Stimulated activated CD4-positive, alpha-beta T cell treated with anti-CD3 and anti-CD28 coated beads, Interleukin-15, amount 100 ng/mL, for 1 hour (primary cell): ENCODE results near the gene HS3ST2.

ENCODE experiments used
- DNase-seq, 2 donors: peaks; one replicate each; pipeline ENCODE4 v3.0.0-alpha.2; 2020; ENCODE audit warnings: low read depth in 1 of 2, low spot score in 1 of 2

HS3ST2 gene

GRCh38 chr16:22813948-22814710 is at the start of gene HS3ST2:
TSS of gene HS3ST2 (plus strand) at chr16:22814162. CDS start at chr16:22814611, 449 bp downstream.
- no peak for DNase-seq

GRCh38 chr16:22764662-22765327 is 49.2 kb upstream of the HS3ST2 start:
- no peak for DNase-seq

DNA sequence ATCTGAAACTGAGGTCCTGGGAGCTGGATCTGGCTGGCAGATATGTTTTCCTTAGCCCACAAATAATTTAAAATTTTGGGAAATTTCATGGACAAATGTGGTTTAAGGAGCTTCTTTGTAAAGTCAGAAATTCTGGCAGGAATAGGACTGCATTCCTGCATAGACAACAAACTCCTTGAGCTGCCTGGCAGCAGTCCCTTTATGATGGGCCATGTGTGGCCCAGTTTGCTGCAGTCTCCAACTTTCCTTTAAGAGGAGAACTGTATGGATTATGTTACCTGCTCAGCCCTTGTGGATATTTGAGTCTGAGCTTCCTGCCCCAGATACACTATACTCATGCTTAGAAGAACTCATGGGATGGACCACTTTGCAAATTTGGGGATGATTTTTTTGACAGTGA is 48.5 kb upstream of the HS3ST2 start:
- no peak for DNase-seq

GRCh38 chr16:22770866-22771265 is 43.1 kb upstream of the HS3ST2 start:
- DNase-seq = no peak

DNA sequence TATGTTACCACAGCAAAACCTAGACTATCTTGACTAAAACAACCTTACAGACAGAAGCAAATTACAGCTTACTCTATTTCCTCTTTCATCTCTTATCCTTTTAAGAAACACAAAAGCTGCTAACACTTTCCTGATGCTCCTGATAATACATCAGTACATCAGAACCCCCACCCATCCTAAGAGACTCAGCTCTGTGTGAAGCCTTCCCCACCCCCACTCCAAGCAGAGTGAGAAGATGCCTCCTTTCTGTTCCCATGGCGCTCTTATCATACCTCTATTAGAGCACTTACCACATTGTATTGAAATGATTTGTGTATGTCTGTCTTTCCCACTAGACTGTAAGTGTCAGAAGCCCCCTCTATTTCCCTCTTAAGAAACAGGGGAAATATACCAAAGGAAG is 42.4 kb upstream of the HS3ST2 start:
- no peak for DNase-seq

DNA sequence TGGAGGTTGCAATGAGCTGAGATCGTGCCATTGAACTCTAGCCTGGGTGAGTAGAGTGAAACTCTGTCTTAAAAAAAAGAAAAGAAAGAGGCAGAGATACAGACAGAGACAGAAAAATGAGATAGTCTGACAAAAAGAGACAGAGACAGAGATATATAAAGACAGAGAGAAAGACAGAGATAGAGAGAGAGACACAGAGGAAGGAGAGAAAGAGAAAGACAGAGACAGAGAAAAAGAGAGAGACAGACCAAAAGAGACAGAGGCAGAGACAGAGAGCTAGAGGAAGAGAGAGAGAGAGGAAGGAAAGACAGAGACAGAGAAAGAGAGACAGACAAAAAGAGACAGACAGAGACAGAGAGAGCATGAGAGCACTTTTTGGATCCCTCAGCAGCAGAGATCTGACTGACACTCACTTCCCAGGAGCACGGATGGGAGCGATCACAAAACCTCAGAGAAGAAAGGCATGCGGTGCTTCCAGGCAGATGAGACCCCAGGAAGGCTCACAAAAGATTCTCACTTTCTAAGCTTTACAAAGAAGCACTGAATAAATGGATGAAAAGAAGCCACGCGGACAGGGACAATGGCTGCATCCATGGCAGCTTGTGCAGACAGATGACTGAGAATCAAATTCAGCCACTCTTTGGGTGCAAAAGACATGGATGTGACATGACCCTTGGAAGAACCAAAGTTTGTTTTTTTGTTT is 38.6 kb upstream of the HS3ST2 start:
- DNase-seq = no peak

GRCh38 chr16:22781480-22781879 is 32.5 kb upstream of the HS3ST2 start:
- no peak for DNase-seq

- DNase-seq = no peak
These were observed 31.6 kb upstream of the HS3ST2 start for GRCh38 chr16:22782314-22782713.

DNA sequence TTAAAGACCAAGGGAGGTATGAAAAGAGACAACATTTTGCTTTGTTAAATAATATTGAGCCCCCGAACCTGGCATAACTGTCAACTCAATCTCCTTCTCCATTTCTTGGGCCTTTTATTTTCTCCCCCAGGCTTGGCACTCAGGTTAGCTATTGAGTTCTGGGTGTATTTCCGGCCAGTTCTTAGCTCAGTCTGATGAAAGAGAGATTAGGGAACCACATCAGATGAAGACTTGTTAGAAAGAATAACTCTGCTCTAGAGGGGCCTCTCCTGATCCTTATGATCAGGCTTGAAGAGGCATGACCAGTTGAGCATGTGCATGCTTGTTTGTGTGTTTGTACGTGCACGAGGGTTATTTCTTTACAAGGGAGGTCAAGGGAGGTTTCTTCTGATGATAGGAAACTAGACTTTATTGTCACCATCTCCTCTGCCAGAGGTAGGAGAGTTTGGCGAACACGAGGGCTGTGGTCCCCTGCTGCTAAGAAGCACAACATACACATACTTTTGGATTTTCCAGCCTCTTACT is 29.2 kb upstream of the HS3ST2 start:
- no peak for DNase-seq

DNA sequence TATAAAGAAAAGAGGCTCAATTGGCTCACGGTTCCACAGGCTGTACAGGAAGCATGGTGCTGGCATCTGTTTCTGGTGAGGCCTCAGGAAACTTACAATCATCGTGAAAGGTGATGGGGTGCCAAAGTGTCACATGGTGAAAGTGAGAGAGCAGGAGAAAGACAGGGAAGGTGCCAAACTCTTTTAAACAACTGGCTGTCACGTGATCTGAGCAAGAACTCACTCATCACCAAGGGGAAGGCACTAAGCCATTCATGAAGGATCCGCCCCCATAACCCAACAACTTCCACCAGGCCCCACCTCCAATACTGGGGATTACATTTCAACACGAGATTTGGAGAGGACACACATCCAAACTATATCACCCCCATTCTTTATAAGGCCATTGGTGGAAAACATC is 28.4 kb upstream of the HS3ST2 start:
- no peak for DNase-seq

DNA sequence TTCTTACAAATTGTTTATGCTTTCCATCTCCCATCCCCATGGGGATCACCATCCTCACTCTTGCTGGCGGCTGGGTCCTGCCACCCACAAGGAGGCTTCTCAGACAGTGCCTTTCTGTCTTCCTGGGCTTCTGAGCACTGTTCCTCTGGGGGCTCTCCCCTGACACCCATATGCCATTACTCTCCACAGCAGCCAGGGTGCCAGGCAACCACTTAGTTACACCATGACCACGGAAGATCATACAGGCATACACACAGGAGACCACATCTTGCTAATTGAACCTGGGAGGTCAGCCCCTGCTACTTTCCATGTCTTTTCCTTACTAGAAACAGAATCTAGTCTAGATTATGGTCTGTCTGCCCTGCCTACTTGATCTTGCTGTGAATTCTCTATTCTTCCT is 27.7 kb upstream of the HS3ST2 start:
- no peak for DNase-seq

GRCh38 chr16:22786691-22787090 is 27.3 kb upstream of the HS3ST2 start:
- DNase-seq = no peak

DNA sequence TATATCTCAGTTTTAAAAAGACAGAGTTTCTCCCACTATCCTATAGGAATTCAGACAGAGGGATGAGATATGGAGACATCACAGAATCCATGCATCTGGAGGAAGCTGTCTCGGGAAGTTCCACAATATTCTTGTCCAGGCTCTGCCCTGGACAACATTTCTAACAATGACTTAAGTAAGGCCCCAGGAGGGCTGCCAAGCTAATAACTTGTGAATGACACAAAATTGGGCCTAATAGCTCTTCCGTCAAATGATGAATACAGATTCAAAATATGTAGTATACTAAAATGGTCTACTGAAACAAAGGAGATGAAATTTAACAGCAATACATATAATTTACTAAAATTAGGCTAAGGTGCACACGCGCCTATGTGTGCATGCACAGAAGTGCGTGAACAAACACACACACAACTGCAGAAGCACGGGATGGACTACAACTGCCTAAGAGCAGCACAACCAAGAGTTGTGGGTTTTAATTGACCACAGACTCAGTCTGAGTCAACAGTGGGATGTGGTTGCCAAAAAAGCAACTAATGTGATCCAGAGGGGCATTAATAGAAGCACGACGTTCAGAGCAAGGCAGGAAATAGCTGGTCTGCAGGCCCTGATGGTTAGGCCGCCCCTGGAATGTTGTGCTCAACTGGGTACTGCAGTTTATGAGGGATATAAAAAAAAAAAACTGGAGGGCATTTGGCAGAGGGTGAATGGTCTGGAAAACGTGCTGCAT is 26.3 kb upstream of the HS3ST2 start:
- no peak for DNase-seq

DNA sequence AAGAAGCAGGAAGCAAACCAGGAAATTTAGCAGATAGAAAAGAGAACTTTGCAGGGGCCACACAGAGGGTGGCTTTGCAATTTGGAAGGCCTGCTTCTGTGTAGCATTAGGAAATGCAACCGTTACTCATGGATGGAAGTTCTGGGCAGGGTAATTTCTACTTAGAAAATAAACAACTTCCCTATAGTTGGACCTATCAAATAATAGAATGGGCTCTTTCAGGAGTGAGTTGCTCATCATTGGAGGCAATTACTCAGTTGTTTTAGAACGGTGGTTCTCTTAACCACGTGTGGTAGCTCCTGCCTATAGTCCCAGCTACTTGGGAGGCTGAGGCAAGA is 25.8 kb upstream of the HS3ST2 start:
- no peak for DNase-seq

DNA sequence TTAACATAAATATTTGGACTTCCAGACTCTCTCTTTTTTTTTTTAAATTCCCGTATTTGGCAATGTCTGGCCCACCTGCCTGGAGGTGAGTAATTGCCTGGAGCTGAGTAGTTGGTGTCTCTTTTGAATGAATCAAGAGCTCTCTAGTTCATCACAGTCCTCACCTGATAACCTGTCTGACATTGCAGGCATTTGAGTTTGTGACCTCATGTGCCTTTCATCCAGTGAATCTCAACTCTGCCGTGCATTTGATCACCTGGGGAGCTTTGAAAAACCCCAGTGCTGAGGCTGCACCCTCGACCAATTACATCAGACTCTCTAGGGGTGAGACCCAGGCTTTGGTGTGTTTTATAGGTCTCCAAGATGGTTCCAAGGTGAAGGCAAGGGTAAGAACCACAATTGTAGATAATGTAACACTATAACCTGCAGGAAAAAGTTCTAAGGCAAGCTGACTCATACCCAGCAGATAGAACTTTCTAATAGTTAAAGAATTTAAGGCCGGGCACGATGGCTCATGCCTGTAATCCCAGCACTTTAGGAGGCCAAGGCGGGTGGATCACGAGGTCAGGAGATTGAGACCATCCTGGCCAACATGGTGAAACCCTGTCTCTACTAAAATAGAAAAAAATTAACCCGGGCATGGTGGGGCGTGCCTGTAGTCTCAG is 24.5 kb upstream of the HS3ST2 start:
- no peak for DNase-seq

GRCh38 chr16:22797551-22797950 is 16.4 kb upstream of the HS3ST2 start:
- DNase-seq = no peak

- no peak for DNase-seq
These were observed 14.8 kb upstream of the HS3ST2 start for GRCh38 chr16:22799113-22799512.

DNA sequence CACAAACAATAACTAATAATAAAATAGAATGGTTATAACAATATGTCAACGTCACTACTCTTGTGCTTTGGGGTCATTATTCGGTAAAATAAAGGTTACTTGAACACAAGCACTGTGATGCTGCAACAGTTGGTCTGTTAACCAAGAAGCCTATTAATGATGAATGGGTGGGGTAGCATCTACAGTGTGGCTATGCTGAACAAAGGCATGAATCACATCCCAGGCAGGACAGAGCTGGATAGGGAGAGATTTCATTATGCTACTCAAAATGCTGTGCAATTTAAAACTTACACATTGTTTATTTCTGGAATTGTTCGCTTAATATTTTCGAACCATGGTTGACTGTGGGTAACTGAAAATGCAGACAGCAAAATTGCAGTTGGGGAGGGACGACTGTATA is 9.1 kb upstream of the HS3ST2 start:
- no peak for DNase-seq

DNA sequence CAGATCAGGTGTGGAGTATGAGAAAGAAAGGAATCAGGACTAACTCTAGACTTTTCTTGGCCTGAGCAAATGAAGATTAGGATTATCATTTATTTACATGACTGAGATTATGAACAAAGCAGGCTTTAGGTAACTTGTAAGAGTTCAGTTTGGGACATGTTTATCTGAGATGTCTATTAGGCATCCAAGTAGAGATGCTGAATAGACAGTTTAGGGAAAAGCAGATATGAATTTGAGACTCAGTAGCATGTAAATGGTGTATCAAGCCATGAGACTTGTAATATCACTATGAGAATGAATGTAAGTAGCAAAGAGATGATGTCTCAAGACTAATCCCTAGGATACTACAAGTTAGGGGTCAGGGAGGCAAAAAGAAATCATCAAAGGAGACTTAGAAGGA is 8.6 kb upstream of the HS3ST2 start:
- no peak for DNase-seq

DNA sequence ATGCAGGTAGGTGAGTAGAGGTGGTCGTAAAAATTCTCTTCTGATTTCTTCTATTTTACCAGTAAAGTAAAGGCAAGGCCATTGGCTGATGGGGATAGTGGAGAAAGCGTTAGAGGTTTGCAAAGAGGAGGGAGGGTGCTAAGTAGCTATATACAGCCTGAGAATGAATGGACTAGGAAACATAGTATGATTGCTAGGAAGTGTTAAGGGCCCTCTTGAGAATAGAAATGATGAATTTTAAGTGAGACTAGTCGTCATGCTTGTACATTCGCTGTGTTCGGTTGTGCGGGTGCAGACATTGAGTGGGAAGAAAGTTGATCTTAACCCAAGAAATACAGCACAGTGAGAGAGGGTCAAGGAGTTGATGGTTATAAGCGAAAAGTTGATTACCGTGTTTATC is 7.2 kb upstream of the HS3ST2 start:
- no peak for DNase-seq

DNA sequence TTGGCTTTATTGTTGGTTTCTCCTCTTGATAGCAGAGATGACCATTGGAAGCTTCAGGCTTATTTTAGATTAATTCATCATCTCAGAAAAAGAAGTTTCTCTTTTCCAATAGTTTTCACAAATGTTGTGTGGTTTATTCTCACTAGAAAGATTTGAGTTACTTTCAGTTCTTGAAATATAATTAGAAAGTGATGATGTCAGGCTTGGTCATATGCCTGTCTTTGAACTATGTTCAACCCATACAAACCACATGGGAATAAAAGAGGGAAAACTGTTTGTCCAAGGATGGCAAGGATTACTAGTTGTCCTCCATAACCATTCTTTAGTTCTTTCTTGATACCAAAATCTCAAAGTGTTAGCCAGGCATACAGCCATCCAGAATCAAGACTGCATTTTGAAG is 3.7 kb upstream of the HS3ST2 start:
- no peak for DNase-seq
